Activated T-helper 9 cell treated with anti-CD3 and anti-CD28 coated beads, Interleukin-2, amount 50 U/mL, for 16 hours (primary cell): ENCODE measurements around the gene EIF2AK2.
"Not testable (repeated sequence)": the region's sequence is repeated elsewhere in the genome, so short reads cannot be mapped to it uniquely, and the experiment has no call there.

Source experiments
- DNase-seq: peaks from one replicate; pipeline ENCODE4 v3.0.0-alpha.2; 2020; ENCODE audit warnings: low read depth

The EIF2AK2 gene

DNA sequence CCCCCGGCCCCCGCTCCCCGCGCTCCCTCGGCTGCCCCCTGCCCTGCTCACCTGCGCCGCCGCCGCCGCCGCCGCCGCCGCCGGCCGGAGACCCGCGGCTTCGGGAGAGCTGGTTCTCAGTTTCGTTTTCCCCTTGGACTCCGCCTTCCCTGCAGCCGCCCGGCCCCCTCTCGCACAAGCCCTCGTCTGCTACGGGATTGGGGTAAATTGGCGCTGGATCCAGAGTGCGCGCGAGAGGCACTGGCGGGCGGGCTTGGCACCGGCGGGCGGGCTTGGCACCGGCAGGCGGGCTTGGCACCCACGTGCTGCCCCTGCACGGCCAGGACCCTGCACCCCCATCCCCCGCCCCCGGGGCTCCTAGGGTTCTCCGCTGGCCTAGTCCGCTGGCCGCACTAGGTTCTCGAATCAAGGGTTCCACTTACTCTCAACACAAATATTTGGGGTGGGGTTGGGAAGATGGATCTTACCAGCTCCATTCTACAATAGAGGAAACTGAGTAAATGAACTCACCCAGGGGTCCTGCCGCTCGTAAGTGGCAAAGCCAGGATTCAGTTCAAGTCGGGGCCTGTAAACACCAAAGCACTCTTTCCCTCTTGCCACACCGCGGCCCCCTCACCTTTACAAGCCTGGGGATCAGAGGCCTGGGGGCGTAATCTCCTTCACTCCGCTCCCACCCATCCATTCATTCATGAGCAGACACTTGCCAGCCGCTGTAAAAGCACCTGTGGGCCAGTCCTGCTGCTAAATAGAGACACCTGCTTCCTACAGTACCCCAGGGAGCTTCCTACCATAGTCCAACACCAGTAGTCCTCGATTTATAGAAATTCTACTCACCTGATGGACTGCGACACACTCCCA, at the start of gene EIF2AK2:
TSS of gene EIF2AK2 (minus strand) at position 124 of the 858 bp plus-strand sequence. CDS start 9,174 bp downstream, outside the sequence.
- peak; percentile 64 for DNase-seq

DNA sequence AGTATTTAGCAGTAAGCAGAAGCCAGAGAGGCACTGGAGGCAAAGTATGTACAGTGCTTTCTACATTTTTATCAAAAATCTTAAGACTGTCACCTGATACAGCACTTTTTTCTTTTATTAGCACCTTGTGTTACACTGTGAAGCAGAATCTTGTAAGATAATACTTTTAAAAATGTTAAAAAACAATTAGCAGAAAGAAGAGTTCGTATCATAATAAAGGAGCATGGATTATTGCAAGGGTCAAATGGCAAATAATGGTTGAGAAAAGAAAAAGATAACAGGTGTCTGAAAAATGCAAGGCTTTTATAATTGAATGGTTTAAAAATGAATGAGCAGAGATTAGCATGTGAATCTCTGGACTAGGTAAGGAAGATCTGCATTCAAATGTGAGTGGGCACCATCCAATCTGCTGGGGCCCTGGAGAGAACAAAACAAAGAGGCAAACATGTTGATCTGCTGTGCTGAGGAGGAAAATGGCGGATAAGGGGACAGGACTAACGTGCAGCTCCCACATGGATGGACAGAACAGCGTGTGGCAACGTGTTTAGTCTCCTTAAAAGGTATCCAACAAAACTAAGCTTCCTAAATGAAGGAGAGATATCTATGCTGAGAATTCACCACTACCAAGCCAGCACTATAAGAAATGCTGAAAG, 49.0 kb upstream of the EIF2AK2 start:
- DNase-seq = no peak

DNA sequence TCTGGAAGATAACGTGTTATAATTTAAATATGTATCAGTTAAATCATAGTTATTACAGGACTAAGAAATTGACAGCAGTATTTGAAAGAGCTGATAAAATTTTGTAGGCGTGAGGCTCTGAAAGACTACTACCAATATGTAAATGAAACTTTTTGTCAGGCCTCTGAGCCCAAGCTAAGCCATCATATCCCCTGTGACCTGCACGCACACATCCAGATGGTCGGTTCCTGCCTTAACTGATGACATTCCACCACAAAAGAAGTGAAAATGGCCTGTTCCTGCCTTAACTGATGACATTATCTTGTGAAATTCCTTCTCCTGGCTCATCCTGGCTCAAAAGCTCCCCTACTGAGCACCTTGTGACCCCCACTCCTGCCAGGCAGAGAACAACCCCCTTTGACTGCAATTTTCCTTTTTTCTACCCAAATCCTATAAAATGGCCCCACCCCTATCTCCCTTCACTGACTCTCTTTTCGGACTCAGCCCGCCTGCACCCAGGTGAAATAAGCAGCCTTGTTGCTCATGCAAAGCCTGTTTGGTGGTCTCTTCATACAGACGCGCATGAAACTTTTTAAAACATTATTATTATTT, 48.4 kb upstream of the EIF2AK2 start:
- not testable (repeated sequence) for DNase-seq

DNA sequence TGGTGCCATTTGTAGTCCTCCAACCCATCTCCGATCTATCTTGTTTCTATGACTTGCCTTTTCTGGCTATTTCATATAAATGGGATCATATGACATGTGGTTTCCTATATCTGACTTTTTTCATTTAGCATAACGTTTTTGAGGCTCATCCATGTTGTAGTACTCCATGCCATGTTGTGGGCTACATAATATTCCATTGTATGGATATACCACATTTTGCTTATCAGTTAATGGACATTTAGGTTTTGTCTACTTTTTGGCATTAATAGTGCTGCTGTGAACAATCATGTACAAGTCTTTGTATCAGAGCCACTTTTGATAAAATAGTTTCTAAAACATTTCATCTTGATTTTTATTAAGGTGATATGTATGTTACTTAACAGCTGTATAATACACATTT, 46.9 kb upstream of the EIF2AK2 start:
- DNase-seq = no peak

DNA sequence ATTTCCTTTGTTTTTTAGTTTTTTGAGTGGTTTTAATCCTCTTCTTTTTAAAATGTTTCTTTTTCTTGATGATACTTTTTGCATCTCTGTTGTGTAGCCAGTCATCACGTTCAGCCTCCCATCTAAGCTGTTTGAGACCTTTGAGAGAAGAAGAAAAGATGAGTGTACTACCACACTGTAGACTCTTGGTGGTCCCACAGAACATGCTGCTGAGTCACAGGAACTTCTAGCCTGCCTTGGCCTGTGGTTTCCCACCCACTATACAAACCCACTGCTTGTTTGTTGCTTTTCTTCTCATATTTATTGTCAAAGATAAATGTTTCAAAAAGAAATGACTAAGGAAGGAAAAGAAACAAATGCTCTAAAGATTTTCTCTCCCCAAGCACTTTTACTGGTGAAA, 45.0 kb upstream of the EIF2AK2 start:
- DNase-seq = peak; percentile 12

DNA sequence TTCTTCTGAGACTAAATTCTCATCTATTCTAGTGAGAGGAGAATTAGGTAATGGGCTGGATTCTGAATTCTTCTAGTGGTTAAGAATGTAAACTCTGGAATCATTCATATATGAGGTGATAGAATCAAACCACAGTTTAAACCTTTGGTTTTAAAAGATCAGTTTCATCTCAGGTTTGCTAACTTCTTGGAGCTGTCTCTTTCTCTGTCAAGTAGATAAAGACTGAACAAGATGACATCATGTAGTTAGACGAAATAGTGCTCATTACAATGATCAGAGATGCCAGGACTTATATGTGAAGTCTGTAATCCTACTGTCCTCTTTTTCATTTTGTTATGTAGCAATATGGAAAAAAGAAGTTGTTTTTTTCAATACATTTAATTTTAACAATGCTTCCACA, 44.4 kb upstream of the EIF2AK2 start:
- no peak for DNase-seq

DNA sequence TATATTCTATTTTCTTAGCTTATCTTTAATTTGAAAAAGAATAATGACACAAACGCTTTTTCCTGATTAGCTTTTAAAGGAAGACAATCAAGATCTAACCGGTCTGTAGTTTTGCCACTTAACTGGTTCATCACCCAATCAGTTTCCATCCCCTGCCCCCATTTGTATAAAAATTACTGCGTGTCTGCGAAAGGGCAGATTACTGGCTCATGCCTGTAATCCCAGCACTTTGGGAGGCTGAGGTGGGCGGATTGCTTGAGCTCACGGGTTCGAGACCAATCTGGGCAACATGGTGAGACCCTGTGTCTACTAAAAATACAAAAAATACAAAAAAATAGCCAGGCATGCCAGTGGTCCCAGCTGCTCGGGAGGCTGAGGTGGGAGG, 41.9 kb upstream of the EIF2AK2 start:
- no peak for DNase-seq

DNA sequence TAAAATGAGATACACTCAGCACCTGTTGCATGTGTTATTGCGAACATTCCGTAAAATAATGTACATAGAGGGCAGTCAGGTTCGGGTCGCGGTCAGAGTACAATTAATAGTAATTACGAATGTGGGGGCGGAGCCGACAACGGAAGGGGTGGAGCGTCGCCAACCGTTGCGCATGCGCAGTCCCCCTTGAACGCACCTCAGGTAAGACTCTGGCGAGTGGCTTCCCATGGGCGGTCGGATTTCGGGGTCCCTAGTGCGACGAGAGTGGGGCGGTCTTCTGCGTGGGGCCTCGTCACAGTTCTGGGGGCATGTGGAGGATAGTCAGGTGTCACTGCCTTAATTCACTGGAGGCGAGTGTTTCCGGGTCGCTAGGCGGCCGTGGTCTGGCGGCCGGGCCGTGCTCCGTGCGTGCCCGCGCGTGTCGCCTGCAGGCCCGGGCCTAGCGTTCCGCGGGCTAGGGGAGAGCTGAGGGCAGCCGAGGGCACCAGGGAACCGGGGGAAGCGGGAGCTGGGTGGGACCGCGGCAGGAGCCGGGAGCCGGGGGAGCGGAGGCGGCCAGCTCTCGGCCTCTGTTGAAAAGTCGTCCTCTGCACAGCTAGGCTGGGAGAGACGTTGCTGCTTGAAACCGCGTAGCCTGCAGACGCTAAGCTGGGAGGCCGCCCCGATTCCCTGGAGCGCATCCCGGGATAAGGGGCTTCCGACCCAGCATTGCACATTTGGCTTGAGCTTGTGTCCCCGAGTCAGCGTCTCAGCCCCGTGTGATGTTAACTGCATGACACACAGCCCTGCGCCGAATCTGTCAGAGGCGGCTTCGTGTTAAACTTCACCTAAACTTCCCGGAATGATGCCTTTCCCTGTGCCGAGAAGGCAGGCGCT, 39.8 kb upstream of the EIF2AK2 start, which contains the start of gene CEBPZOS:
TSS of gene CEBPZOS (plus strand) at position 177 of the 876 bp plus-strand sequence. CDS start 3,209 bp downstream, outside the sequence.
- peak; percentile 86 for DNase-seq

DNA sequence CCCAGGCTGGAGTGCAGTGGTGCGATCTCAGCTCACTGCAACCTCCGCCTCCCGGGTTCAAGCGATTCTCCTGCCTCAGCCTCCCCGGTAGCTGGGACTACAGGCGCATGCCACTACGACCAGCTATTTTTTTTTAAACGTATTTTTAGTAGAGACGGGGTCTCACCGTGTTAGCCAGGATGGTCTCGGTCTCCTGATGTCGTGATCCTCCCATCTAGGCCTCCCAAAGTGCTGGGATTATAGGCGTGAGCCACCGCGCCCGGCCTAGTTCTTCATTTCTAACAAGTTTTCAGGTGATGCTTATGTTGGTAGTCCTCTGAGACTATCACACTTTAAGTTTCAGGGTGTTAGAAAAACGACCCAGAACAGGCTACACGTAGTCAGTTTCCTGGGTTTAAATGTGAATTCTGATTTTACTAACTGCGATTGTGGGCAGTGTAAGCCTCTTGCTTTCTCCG, 39.1 kb upstream of the EIF2AK2 start:
- DNase-seq = not testable (repeated sequence)

DNA sequence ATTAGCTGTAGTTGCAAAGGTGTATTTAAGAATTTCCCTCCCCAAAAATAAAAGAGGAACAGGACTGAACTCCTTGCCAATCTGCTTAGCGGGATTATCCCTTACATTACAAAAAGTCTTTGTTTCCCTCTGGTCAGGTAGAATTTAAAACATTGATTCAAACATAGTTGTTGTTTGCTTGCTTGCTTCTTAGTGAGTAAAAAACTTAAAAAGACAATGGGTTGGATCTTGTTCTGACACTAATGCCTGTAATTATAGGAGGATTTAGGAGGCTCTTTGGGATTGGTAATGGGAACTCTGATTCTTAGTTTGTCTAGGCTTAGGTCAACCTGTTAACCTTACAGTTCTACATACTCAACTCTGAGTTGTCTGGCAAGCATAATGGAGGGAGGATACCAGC, 35.8 kb upstream of the EIF2AK2 start:
- no peak for DNase-seq

DNA sequence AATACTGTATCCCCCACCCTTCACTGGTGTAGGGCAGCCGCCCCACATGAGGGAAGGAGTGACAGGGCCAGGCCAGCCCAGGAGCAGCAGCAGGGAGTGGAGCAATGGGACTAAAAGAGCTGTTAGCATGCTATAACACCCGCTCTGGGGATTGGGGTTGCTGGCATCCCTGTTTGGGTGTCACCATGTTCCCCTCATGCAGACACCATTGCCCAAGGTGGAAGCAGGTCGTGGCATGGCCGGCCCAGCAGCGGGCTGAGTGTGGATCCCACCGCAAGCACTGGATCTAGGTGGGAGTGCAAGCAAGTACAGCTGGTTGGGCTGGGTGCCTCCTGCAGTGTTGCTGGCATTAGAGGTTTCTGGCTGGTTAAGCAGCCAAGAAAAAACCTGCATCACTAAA, 35.0 kb upstream of the EIF2AK2 start:
- no peak for DNase-seq

DNA sequence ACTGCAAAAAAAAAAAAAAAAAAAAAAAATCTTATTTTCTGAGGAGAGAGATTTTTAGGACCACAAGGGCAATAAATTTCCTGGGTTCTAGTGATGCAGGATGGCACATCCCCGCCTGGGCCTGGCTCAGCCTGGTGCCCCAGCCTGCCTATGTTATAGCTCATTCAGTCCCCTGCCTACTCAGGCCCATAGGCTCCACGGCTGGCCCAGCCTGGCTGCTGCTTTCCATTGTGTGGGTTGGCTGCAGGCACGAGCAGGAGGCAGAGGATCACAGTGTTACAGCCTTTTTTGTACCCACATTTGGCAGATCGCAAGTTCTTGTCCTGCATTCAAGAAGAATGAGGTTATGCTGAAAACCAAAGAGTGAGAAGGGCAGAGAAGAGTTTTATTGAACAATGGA, 34.5 kb upstream of the EIF2AK2 start:
- DNase-seq = no peak

DNA sequence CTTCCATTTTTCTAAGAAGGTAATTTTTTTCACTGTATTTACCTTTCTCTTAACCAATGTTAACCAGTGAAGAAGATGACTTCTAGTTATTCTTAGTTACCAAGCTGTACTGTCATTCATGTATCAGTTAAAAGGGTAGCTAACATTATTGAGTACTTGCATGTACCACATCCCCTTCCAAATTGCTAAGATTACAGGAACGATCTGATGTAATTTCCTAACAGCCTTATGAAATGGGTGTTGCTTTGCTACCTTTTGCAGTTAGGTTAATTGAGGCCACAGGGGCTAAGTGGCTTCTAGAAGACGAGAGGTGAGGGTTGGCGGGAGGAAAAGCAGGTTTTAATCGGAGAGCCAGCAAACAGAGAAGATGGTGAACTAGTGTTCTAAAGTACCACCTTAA, 33.5 kb upstream of the EIF2AK2 start:
- DNase-seq = no peak

DNA sequence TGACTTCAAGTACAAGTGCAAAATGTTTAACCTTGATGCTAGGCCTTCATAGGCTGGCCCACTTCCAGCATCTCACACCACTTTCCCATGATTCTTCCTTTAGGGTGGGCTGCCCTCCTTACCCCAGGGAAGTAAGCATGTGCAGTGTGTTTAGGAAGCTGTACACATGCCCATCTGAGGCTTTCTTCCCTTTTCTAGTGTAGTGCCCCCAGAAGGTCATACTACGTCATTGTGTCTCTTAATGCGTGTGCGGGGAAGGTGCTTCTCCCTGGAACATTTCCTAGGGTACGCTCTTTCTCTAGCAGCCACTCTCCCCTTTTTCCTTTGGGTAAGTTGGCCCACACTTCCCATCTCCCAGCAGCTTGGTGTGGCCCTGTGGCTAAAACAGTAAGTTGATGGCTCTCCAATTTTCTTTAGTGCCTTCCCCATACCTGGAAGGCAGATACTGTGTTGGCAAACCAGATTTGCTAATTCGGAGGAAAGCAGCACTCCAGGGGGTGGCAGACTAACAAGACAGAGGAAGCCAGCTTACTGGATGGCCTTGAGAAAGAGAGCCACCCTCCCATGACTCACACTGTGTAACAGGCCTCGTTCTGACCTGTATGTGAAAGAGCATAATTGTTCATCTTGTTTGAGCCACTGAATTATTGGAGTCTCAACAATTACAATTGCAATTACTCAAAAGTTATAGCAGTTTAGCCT, 32.8 kb upstream of the EIF2AK2 start:
- DNase-seq = no peak

DNA sequence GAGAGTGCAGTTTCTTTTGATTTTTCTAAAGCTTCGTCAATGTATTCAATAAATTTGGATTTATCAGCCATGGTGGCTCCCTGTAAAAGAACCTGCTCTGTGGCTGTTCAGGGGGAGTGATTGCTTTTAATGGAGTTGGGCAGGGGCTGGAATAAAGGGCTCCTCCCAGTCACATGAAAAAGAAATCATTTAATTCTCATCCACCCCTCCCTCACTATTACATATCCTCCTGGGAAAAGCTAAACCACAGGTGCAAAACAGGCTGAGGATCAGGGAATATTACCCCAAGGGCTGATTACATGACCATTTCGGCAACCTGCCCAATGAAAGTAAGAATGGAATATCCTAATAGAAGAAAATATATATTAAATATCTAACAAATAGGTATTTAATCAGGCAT, 31.8 kb upstream of the EIF2AK2 start, which contains the start of gene SULT6B1:
TSS of gene SULT6B1 (minus strand) at position 101 of the 400 bp plus-strand sequence. CDS start at position 71, 30 bp downstream.
- DNase-seq = no peak

DNA sequence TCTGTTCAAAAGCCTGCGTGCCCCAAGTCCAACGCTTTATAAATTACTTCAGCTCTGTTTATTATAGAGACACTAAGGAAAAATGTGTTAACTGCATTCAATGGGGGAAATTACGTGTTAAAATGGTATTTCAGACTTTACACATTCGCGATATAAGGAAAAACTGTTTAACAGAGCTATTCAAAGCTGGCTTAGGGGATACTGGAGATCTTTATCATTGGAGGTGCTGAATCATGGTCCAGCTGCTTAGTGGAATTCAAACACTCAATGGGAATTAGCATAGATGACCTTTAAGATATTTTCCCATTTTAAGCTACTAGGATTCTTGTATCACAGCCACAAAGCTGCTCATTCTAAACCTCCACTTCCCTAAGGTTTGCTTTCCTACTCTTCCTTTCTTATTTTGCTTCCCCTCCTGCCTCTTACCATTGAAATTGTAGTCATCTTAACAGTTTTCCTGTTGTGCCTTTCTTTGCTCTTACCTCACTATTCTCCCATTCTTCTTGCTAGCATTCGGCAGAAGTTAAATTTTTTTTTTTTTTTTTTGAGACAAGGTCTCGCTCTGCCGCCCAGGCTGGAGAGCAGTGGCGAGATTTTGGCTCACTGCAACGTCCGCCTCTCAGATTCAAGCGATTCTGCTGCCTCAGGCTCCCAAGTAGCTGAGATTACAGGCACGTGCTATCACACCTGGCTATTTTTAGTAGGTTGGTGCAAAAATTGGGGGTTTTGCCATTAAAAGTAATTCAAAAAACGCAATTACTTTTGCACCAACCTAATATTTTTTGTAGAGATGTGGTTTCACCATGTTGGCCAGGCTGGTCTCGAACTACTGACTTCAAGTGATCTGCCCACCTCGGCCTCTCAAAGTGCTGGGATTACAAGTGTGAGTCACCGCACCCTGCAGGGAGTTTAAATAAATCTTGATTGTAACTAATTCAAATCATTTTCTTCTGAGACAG, 25.2 kb upstream of the EIF2AK2 start:
- no peak for DNase-seq

DNA sequence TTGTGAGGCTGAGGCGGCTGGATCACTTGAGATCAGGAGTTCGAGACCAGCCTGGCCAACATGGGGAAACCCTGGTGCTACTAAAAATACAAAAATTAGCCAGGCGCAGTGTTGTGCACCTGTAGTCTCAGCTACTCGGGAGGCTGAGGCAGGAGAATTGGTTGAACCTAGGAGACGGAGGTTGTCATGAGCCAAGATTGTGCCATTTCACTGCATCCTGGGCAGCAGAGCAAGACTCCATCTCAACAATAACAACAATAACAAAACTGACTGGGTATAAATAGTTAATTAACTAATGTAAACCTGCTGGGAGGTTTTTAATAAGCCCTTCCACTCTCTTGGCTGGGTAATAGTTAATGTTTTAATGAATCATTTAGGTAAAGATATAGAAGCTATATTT, 23.9 kb upstream of the EIF2AK2 start:
- DNase-seq = no peak

DNA sequence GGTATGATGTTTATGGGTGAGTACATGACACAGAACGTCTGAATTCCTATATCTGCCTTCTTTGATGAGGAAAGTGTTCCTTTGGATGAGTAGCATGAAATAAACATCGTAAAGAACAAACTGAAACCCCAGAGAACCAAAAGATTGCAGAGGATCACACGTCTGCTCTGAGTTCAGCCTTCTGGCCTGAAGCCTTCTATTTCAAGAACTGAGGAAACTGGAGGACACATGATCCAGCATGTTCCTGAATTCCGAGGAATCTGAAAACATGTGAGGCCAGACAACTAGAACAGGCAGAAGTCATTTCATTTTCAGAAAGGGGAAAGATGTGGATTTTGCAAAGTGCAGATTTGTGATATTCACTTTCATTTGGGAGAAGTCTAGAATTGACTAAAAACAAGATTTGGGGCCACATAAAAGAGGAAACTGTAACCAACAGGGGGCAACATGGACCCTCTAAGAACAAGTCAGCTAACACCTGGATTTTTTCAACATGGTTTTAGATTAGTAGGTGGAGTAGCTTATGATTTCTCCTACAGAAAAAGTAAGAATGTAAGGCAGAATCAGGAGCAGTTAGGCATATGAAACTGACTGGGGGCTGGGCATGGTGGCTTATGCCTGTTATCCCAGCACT, 23.3 kb upstream of the EIF2AK2 start:
- DNase-seq = no peak

DNA sequence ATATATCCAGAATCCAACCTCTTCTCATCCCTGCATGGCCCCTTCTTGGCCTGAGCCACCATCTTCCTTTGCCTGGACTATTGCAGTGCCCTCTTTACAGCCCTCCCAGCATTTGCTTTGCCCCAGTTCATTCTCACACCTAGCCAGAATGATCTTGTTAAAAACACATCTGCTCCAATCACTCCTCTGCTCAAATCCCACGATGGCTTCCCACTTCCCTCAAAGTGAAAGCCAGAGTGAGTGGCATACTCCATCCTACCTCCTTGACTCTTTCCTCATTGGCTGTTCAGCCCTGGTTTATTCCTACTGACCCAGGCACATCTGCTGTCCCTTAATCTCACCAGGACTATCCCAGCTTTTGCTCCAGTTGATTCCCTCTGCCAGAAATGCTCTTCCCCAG, 17.0 kb upstream of the EIF2AK2 start:
- DNase-seq = no peak

DNA sequence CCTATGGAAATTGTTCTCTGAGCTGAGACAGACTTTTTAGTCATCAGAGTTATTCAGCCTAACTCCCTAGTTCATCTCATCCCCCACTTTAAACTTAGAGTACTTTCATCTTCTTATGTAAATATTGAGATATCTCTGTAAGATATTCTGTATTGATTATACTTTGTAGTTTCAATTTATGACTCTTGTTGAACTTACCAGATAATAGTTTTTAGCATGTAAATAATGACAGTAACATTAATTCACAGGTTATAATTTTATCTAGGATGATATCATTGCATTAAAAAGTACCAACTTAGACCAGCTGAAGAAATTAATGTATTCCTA, 14.8 kb upstream of the EIF2AK2 start:
- DNase-seq = no peak
